Measurements from ENCODE around the gene GAS6. TPM values are rescaled to one million over a fixed set of nuclear protein-coding genes. Genes with fewer than 3 reads are reported as not detected.

The GAS6 gene
- total RNA-seq, 1 experiment from 2014 or later, result 49.4 TPM

DNA sequence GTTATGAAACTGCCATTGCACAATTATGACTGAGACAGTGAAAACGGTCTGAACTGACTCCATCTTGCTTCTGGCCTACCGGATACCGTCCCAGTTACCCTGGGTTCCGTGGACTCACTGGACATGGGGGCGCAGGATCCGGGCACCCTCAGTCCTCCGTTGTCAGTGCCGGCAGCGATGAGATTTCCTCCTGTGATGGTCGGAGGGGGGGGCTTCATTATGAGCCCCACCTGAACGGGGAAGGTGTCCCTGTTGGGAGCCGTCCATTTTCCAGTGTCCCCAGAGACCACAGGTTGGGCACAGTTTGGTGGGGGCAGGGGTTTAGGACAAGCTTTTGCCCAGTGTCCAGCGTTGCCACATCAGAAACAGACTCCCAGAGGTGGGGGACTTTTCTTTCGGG, 81.4 kb downstream of the GAS6 start:
- Histone ChIP-seq H3K4me2 (ENCODE audit: low read length) (no peak overlapping the region), H3K4me1 (ENCODE audit: control insufficient read depth in 1 of 2, insufficient read depth in 2 of 2, low read length in 2 of 2) (peaks cover 12 to 16% of the 10 kb centered on the region in 2 experiments), H3K4me3 (replicated peaks in 1 of 2; ENCODE audit: low read depth in 1 of 2, low read length in 2 of 2) (no peak overlapping the region), H4K20me1 (ENCODE audit: insufficient read depth) (no peaks in the 10 kb centered on the region), H3K9me2 (ENCODE audit: insufficient read depth) (no peaks in the 10 kb centered on the region), H3K9ac (ENCODE audit: low read length) (no peak overlapping the region), H3K27ac (ENCODE audit: low read depth, low read length) (no peak overlapping the region), H2AFZ (ENCODE audit: low read depth, low read length, poor library complexity, severe bottlenecking) (no peak overlapping the region), H3K27me3 (ENCODE audit: insufficient read depth, low read length) (no peaks in the 10 kb centered on the region), H3K9me3 (ENCODE audit: control insufficient read depth in 1 of 2, insufficient read depth in 1 of 2, low read depth in 1 of 2, low read length in 2 of 2) (no peaks in the 10 kb centered on the region), H3K79me2 (ENCODE audit: insufficient read depth, low read length) (no peaks in the 10 kb centered on the region), H3K36me3 (ENCODE audit: control insufficient read depth in 1 of 2, insufficient read depth in 2 of 2, low read length in 2 of 2) (no peaks in the 10 kb centered on the region)
- ATAC-seq, result no peak
- ChIA-PET CTCF (no interaction called here), RAD21 (ENCODE audit: low non-redundant PET in 1 of 2, low total read pairs in 2 of 2, uncharacterized antibody in 2 of 2, unreplicated experiment in 2 of 2) (no interaction called here), POLR2A (interaction anchor here (1.6 kb wide), 1 partner anchor 55 kb away, joined by 3 read pairs; no protein-coding TSS in a partner anchor)
- no peak for DNase-seq (ENCODE audit: low read depth, low spot score)
- intact Hi-C loops (cut with micrococcal nuclease), result no loop called here
- no TSS peak for BruUV-seq (replicated peaks)
- TF ChIP-seq RAD21 (IDR thresholded peaks at IDR 0.05; ENCODE audit: low read depth) (no peak), EZH2phosphoT487 (IDR thresholded peaks at IDR 0.05; ENCODE audit: borderline replicate concordance) (no peak), FOSL1 (IDR thresholded peaks at IDR 0.05; ENCODE audit: low read depth) (no peak), CBX3 (IDR thresholded peaks at IDR 0.05; ENCODE audit: low read depth) (no peak), ZFX (IDR thresholded peaks at IDR 0.05) (no peak), EGR1 (IDR thresholded peaks at IDR 0.05; ENCODE audit: low read depth) (no peak), JUND (IDR thresholded peaks at IDR 0.05) (no peak), TCF7L2 (IDR thresholded peaks at IDR 0.05; ENCODE audit: borderline replicate concordance, extremely low read depth, insufficient read depth, insufficient read length) (no peak)
- TF ChIP-seq, protein P1, sequence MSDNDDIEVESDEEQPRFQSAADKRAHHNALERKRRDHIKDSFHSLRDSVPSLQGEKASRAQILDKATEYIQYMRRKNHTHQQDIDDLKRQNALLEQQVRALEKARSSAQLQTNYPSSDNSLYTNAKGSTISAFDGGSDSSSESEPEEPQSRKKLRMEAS (IDR thresholded peaks at IDR 0.05), result no peak
- TF ChIP-seq, protein P2, sequence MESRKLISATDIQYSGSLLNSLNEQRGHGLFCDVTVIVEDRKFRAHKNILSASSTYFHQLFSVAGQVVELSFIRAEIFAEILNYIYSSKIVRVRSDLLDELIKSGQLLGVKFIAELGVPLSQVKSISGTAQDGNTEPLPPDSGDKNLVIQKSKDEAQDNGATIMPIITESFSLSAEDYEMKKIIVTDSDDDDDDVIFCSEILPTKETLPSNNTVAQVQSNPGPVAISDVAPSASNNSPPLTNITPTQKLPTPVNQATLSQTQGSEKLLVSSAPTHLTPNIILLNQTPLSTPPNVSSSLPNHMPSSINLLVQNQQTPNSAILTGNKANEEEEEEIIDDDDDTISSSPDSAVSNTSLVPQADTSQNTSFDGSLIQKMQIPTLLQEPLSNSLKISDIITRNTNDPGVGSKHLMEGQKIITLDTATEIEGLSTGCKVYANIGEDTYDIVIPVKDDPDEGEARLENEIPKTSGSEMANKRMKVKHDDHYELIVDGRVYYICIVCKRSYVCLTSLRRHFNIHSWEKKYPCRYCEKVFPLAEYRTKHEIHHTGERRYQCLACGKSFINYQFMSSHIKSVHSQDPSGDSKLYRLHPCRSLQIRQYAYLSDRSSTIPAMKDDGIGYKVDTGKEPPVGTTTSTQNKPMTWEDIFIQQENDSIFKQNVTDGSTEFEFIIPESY (IDR thresholded peaks at IDR 0.05; ENCODE audit: extremely low read depth, insufficient replicate concordance, low read length), result no peak
- TF ChIP-seq, protein P3, sequence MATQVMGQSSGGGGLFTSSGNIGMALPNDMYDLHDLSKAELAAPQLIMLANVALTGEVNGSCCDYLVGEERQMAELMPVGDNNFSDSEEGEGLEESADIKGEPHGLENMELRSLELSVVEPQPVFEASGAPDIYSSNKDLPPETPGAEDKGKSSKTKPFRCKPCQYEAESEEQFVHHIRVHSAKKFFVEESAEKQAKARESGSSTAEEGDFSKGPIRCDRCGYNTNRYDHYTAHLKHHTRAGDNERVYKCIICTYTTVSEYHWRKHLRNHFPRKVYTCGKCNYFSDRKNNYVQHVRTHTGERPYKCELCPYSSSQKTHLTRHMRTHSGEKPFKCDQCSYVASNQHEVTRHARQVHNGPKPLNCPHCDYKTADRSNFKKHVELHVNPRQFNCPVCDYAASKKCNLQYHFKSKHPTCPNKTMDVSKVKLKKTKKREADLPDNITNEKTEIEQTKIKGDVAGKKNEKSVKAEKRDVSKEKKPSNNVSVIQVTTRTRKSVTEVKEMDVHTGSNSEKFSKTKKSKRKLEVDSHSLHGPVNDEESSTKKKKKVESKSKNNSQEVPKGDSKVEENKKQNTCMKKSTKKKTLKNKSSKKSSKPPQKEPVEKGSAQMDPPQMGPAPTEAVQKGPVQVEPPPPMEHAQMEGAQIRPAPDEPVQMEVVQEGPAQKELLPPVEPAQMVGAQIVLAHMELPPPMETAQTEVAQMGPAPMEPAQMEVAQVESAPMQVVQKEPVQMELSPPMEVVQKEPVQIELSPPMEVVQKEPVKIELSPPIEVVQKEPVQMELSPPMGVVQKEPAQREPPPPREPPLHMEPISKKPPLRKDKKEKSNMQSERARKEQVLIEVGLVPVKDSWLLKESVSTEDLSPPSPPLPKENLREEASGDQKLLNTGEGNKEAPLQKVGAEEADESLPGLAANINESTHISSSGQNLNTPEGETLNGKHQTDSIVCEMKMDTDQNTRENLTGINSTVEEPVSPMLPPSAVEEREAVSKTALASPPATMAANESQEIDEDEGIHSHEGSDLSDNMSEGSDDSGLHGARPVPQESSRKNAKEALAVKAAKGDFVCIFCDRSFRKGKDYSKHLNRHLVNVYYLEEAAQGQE (IDR thresholded peaks at IDR 0.05; ENCODE audit: low read depth), result no peak
- TF ChIP-seq, protein P4, sequence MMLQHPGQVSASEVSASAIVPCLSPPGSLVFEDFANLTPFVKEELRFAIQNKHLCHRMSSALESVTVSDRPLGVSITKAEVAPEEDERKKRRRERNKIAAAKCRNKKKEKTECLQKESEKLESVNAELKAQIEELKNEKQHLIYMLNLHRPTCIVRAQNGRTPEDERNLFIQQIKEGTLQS (IDR thresholded peaks at IDR 0.05), result no peak

Data from HCT116 (cell line).